Pancreas (tissue), 10 donors: Measurements from ENCODE around the gene DLGAP1. TPM values are rescaled to one million over a fixed set of nuclear protein-coding genes. Genes with fewer than 3 reads are reported as not detected.

ENCODE experiments used
- ATAC-seq, 4 donors: fragments of 200-7000 bp; cut with Tn5 transposase; one replicate each; pipeline versions ENCODE4 v1.8.0 to v1.9.1; 2020; ENCODE audit warnings: mild to moderate bottlenecking in 4 of 4, moderate library complexity in 4 of 4
- DNase-seq, 6 donors: peaks; one replicate each; pipeline ENCODE4 v3.0.0-alpha.2; 2020
- FAIRE-seq: peaks from 2 replicates; lab custom pipeline; 2012; peaks lifted over from hg19 to GRCh38; lab: Jason Lieb, UNC
- H3K27ac ChIP-seq, 4 donors: fragments of 200-600 bp; sonication (generic); 1 replicate in 3 of 4; 2 replicates in 1 of 4; pipeline versions ENCODE4 v1.5.0 to v1.8.0; 2020
- H3K27me3 ChIP-seq, 4 donors: fragments of 200-600 bp; one replicate each; pipeline ENCODE4 v1.8.0; 2021
- H3K36me3 ChIP-seq, 3 donors: fragments of 200-600 bp; sonication (generic) in 1 of 3; one replicate each; pipeline versions ENCODE4 v1.5.0 to v1.8.0; 2020 to 2021
- H3K4me1 ChIP-seq, 3 donors: fragments of 200-600 bp; one replicate each; pipeline ENCODE4 v1.8.0; 2021
- H3K4me3 ChIP-seq, 4 donors: fragments of 200-600 bp; sonication (generic) in 2 of 4; one replicate each; pipeline versions ENCODE4 v1.5.0 to v1.8.0; 2020 to 2021
- H3K9me3 ChIP-seq, 4 donors: fragments of 200-600 bp; one replicate each; pipeline ENCODE4 v1.8.0; 2021
- CTCF ChIP-seq, 4 donors: fragments of 200-600 bp; sonication (generic) in 3 of 4; IDR thresholded peaks; one replicate each; pipeline versions ENCODE4 v1.5.0 to v1.8.0; 2021; ENCODE audit warnings: antibody characterized with exemption in 4 of 4
- WGBS, 2 donors: extraction: QIAGEN DNeasy Blood & Tissue Kit; methylation state at CpG; one replicate each; pipeline ENCODE4 v1.1.7; 2013; 5-methylcytosine and 5-hydroxymethylcytosine counted together
- intact Hi-C, 3 donors: fragments of 100-400 bp; cut with DNase I; formaldehyde crosslinking; loops; one replicate each; pipeline versions ENCODE4 v1.11.1 to v1.14.2; 2022
- polyA plus RNA-seq, 2 donors: library from polyadenylated mRNA; stranded (reverse); fragments of 200-250 nt; gene quantifications; one replicate each; pipeline ENCODE4 v1.2.3, GENCODE V29; 2013
- total RNA-seq, 6 donors: library from RNA; stranded (reverse); fragmentation: NEBNext Ultra II Directional in 4 of 6; extraction: Animal tissue kit (Norgen Biotek cat#: 25700) in 4 of 6; gene quantifications; one replicate each; pipeline versions ENCODE4 v1.2.1 to v1.2.4, GENCODE V29; 2021 to 2023
- donor health status: healthy with polysubstance abuse.
- donor health status: DM: no; HTN: no; CAD: no; lungs with moderate emphysema.
- donor health status: DM: no; HTN: no; CAD: no.
- donor health status: control.
- donor health status: control.
- donor health status: Bipolar disorder and iron deficiency.
- donor health status: DM: yes; HTN: yes; CAD: no.
- donor health status: DM: no; HTN: no; CAD: no.
- donor health status: DM: no; HTN: no; CAD: no.
- donor health status: DM: yes; HTN: yes; CAD: no.

The DLGAP1 gene
- total and polyA plus RNA-seq, 8 donors, result 0.12 to 0.62 (median 0.30) TPM; not detected in 2

GRCh38 chr18:3803350-3803749, 651.8 kb downstream of the DLGAP1 start:
- FAIRE-seq (no peak), DNase-seq (no peak), ATAC-seq (no peak)
- no peak overlapping the region for H3K27ac ChIP-seq
- H3K4me1 ChIP-seq, result no peaks in the 10 kb centered on the region
- no peak for TF ChIP-seq CTCF (IDR thresholded peaks at IDR 0.05)
- no peaks in the 10 kb centered on the region for H3K9me3 ChIP-seq
- H3K36me3 ChIP-seq, result no peaks in the 10 kb centered on the region
- WGBS, 2 donors, result 81 to 91% methylated on average over 4 of the region's 4 CpGs
- no peak overlapping the region for H3K4me3 ChIP-seq
- H3K27me3 ChIP-seq, result no peaks in the 10 kb centered on the region
- intact Hi-C loops, result no loop called here

GRCh38 chr18:3799515-3799914, 655.6 kb downstream of the DLGAP1 start:
- DNase-seq (no peak), FAIRE-seq (no peak), ATAC-seq (peak in 1 of 4 donors; percentile 61)
- Histone ChIP-seq H3K27me3 (no peaks in the 10 kb centered on the region), H3K4me3 (no peak overlapping the region), H3K4me1 (no peaks in the 10 kb centered on the region), H3K9me3 (no peaks in the 10 kb centered on the region), H3K27ac (no peak overlapping the region), H3K36me3 (no peaks in the 10 kb centered on the region)
- WGBS, 2 donors, result 57 to 71% methylated on average over 4 of the region's 4 CpGs
- TF ChIP-seq CTCF (IDR thresholded peaks at IDR 0.05), result no peak
- intact Hi-C loops, result no loop called here

- no peak for FAIRE-seq
- Histone ChIP-seq H3K4me1 (no peaks in the 10 kb centered on the region), H3K27me3 (no peaks in the 10 kb centered on the region), H3K9me3 (no peaks in the 10 kb centered on the region), H3K27ac (no peak overlapping the region), H3K36me3 (no peaks in the 10 kb centered on the region), H3K4me3 (no peak overlapping the region)
- intact Hi-C loops, result no loop called here
- DNase-seq, result no peak
- 52 to 61% methylated on average over 3 of the region's 3 CpGs for WGBS, 2 donors
- no peak for TF ChIP-seq CTCF (IDR thresholded peaks at IDR 0.05)
- ATAC-seq, result no peak
Measured at GRCh38 chr18:3798032-3798431, 657.1 kb downstream of the DLGAP1 start.

- no peak overlapping the region for H3K4me3 ChIP-seq
- FAIRE-seq (no peak), ATAC-seq (no peak), DNase-seq (no peak)
- intact Hi-C loops, result no loop called here
- H3K9me3 ChIP-seq, result no peaks in the 10 kb centered on the region
- TF ChIP-seq CTCF (IDR thresholded peaks at IDR 0.05), result no peak
- no peak overlapping the region for H3K27ac ChIP-seq
- H3K4me1 ChIP-seq, result no peaks in the 10 kb centered on the region
- H3K36me3 ChIP-seq, result no peaks in the 10 kb centered on the region
- H3K27me3 ChIP-seq, result no peaks in the 10 kb centered on the region
- 90 to 91% methylated on average over 6 of the region's 6 CpGs for WGBS, 2 donors
Measured at GRCh38 chr18:3796434-3796833, 658.7 kb downstream of the DLGAP1 start.

GRCh38 chr18:3794537-3795348, 660.4 kb downstream of the DLGAP1 start:
- Histone ChIP-seq H3K4me1 (no peaks in the 10 kb centered on the region), H3K4me3 (no peak overlapping the region), H3K36me3 (no peaks in the 10 kb centered on the region), H3K27ac (no peak overlapping the region), H3K9me3 (no peaks in the 10 kb centered on the region), H3K27me3 (no peaks in the 10 kb centered on the region)
- ATAC-seq (peak in 3 of 4 donors; percentile 53 to 69 (median 63)), DNase-seq (peak in 1 of 6 donors; percentile 33), FAIRE-seq (no peak)
- no peak for TF ChIP-seq CTCF (IDR thresholded peaks at IDR 0.05)
- intact Hi-C loops, result no loop called here
- WGBS, 2 donors, result 50 to 59% methylated on average over 9 of the region's 9 CpGs
